Upper lobe of left lung (tissue), 4 donors: ENCODE data around the gene PDF.

Experiments used
- CTCF ChIP-seq, 6 experiments: fragments of 450-650 bp in 4 of 6; fragments of 200-600 bp in 2 of 6; sonication (generic) in 2 of 6; IDR thresholded peaks; one replicate each; pipeline ENCODE4 v1.5.1; 2016 to 2019; ENCODE audit warnings: antibody characterized with exemption in 6 of 6
- POLR2AphosphoS5 ChIP-seq, 2 donors: sonication (generic); formaldehyde crosslinking; IDR thresholded peaks; one replicate each; pipeline ENCODE4 v1.5.1; 2017; ENCODE audit warnings: antibody characterized with exemption in 2 of 2

- TF ChIP-seq CTCF (IDR thresholded peaks at IDR 0.05) (no peak), POLR2AphosphoS5 (IDR thresholded peaks at IDR 0.05) (no peak)
Measured at GRCh38 chr16:69307856-69308255, 22.5 kb downstream of the PDF start.
